Measurements from ENCODE around the gene WNT11. TPM values are rescaled to one million over a fixed set of nuclear protein-coding genes. Genes with fewer than 3 reads are reported as not detected.
A peak's percentile ranks its signal among the peaks of the same experiment; 100 is the strongest.

The WNT11 gene
- total RNA-seq, 2 donors from 2014 or later, result 0.57 to 2.1 TPM

- DNase-seq, result peak; percentile 52 to 75 (median 60)
- peak overlapping the region; percentile 87 for H3K4me3 Mint-ChIP-seq
- no peaks in the 10 kb centered on the region for H3K36me3 Mint-ChIP-seq (ENCODE audit: low read depth)
- ATAC-seq, result peak; percentile 95
- peak overlapping the region; percentile 19 for H3K27ac Mint-ChIP-seq
- no peaks in the 10 kb centered on the region for H3K9me3 ChIP-seq (ENCODE audit: control insufficient read depth, low read length, poor library complexity, severe bottlenecking)
- H3K4me1 Mint-ChIP-seq, result peaks cover 18% of the 10 kb centered on the region
- peaks cover 39% of the 10 kb centered on the region for H3K27me3 Mint-ChIP-seq
Observed at GRCh38 chr11:76152086-76152681, 54.1 kb downstream of the WNT11 start.

- Mint-ChIP-seq H3K27me3 (peaks cover 38% of the 10 kb centered on the region), H3K27ac (no peak overlapping the region)
- DNase-seq, result no peak
Observed at GRCh38 chr11:76151556-76152085, 54.7 kb downstream of the WNT11 start.

GRCh38 chr11:76150141-76150540, 56.2 kb downstream of the WNT11 start:
- Mint-ChIP-seq H3K4me3 (no peak overlapping the region), H3K4me1 (peaks cover 18% of the 10 kb centered on the region), H3K36me3 (ENCODE audit: low read depth) (no peaks in the 10 kb centered on the region), H3K27ac (no peak overlapping the region), H3K27me3 (peaks cover 26% of the 10 kb centered on the region)
- ATAC-seq (no peak), DNase-seq (no peak)
- H3K9me3 ChIP-seq (ENCODE audit: control insufficient read depth, low read length, poor library complexity, severe bottlenecking), result no peaks in the 10 kb centered on the region

More at GRCh38 chr11:76151556-76152085, 54.7 kb downstream of the WNT11 start:
- no peaks in the 10 kb centered on the region for H3K9me3 ChIP-seq (ENCODE audit: control insufficient read depth, low read length, poor library complexity, severe bottlenecking)
- H3K4me1 Mint-ChIP-seq, result peaks cover 18% of the 10 kb centered on the region
- H3K4me3 Mint-ChIP-seq, result peak overlapping the region; percentile 87
- H3K36me3 Mint-ChIP-seq (ENCODE audit: low read depth), result no peaks in the 10 kb centered on the region
- no peak for ATAC-seq

- H3K27me3 Mint-ChIP-seq, result peaks cover 22% of the 10 kb centered on the region
- H3K27ac Mint-ChIP-seq, result no peak overlapping the region
- DNase-seq (no peak), ATAC-seq (no peak)
- H3K4me3 Mint-ChIP-seq, result no peak overlapping the region
- no peaks in the 10 kb centered on the region for H3K9me3 ChIP-seq (ENCODE audit: control insufficient read depth, low read length, poor library complexity, severe bottlenecking)
- H3K36me3 Mint-ChIP-seq (ENCODE audit: low read depth), result no peaks in the 10 kb centered on the region
- peaks cover 18% of the 10 kb centered on the region for H3K4me1 Mint-ChIP-seq
Observed at GRCh38 chr11:76149713-76150112, 56.6 kb downstream of the WNT11 start.

GRCh38 chr11:76148941-76149613, 57.2 kb downstream of the WNT11 start:
- Mint-ChIP-seq H3K4me3 (no peak overlapping the region), H3K36me3 (ENCODE audit: low read depth) (no peaks in the 10 kb centered on the region), H3K27me3 (peaks cover 18% of the 10 kb centered on the region), H3K27ac (no peak overlapping the region), H3K4me1 (peaks cover 18% of the 10 kb centered on the region)
- DNase-seq (no peak), ATAC-seq (no peak)
- no peaks in the 10 kb centered on the region for H3K9me3 ChIP-seq (ENCODE audit: control insufficient read depth, low read length, poor library complexity, severe bottlenecking)

- ATAC-seq (no peak), DNase-seq (no peak)
- Mint-ChIP-seq H3K27me3 (peaks cover 13% of the 10 kb centered on the region), H3K4me3 (no peak overlapping the region), H3K27ac (no peak overlapping the region), H3K36me3 (ENCODE audit: low read depth) (no peaks in the 10 kb centered on the region), H3K4me1 (peaks cover 16% of the 10 kb centered on the region)
- H3K9me3 ChIP-seq (ENCODE audit: control insufficient read depth, low read length, poor library complexity, severe bottlenecking), result no peaks in the 10 kb centered on the region
Observed at GRCh38 chr11:76148231-76148630, 58.1 kb downstream of the WNT11 start.

GRCh38 chr11:76147106-76147740, 59.1 kb downstream of the WNT11 start:
- peaks cover 4% of the 10 kb centered on the region for H3K27me3 Mint-ChIP-seq
- DNase-seq, result no peak
- no peaks in the 10 kb centered on the region for H3K9me3 ChIP-seq (ENCODE audit: control insufficient read depth, low read length, poor library complexity, severe bottlenecking)
- H3K36me3 Mint-ChIP-seq (ENCODE audit: low read depth), result no peaks in the 10 kb centered on the region
- H3K4me3 Mint-ChIP-seq, result no peak overlapping the region
- H3K27ac Mint-ChIP-seq, result no peak overlapping the region
- ATAC-seq, result no peak
- H3K4me1 Mint-ChIP-seq, result peaks cover 6% of the 10 kb centered on the region

- no peaks in the 10 kb centered on the region for H3K27me3 Mint-ChIP-seq
Observed at GRCh38 chr11:76143274-76143673, 63.0 kb downstream of the WNT11 start.

GRCh38 chr11:76141901-76142588, 64.3 kb downstream of the WNT11 start:
- H3K9me3 ChIP-seq (ENCODE audit: control insufficient read depth, low read length, poor library complexity, severe bottlenecking), result no peaks in the 10 kb centered on the region
- Mint-ChIP-seq H3K36me3 (ENCODE audit: low read depth) (no peaks in the 10 kb centered on the region), H3K4me3 (no peak overlapping the region), H3K27ac (no peak overlapping the region), H3K27me3 (no peaks in the 10 kb centered on the region), H3K4me1 (peaks cover 2% of the 10 kb centered on the region)
- DNase-seq, result no peak
- no peak for ATAC-seq

More at GRCh38 chr11:76143274-76143673, 63.0 kb downstream of the WNT11 start:
- Mint-ChIP-seq H3K27ac (no peak overlapping the region), H3K4me3 (no peak overlapping the region), H3K36me3 (ENCODE audit: low read depth) (no peaks in the 10 kb centered on the region), H3K4me1 (peaks cover 2% of the 10 kb centered on the region)
- no peaks in the 10 kb centered on the region for H3K9me3 ChIP-seq (ENCODE audit: control insufficient read depth, low read length, poor library complexity, severe bottlenecking)
- DNase-seq (no peak), ATAC-seq (no peak)

GRCh38 chr11:76140912-76141574, 65.3 kb downstream of the WNT11 start:
- H3K4me1 Mint-ChIP-seq, result peaks cover 2% of the 10 kb centered on the region
- no peak overlapping the region for H3K4me3 Mint-ChIP-seq
- no peaks in the 10 kb centered on the region for H3K36me3 Mint-ChIP-seq (ENCODE audit: low read depth)
- no peaks in the 10 kb centered on the region for H3K27me3 Mint-ChIP-seq
- no peaks in the 10 kb centered on the region for H3K9me3 ChIP-seq (ENCODE audit: control insufficient read depth, low read length, poor library complexity, severe bottlenecking)
- H3K27ac Mint-ChIP-seq, result no peak overlapping the region
- no peak for ATAC-seq
- DNase-seq, result no peak

- Mint-ChIP-seq H3K27ac (no peak overlapping the region), H3K27me3 (no peaks in the 10 kb centered on the region), H3K36me3 (ENCODE audit: low read depth) (no peaks in the 10 kb centered on the region), H3K4me1 (peaks cover 2% of the 10 kb centered on the region), H3K4me3 (no peak overlapping the region)
- no peaks in the 10 kb centered on the region for H3K9me3 ChIP-seq (ENCODE audit: control insufficient read depth, low read length, poor library complexity, severe bottlenecking)
- no peak for ATAC-seq
- DNase-seq, result no peak
Observed at GRCh38 chr11:76139314-76139713, 67.0 kb downstream of the WNT11 start.
